GM10266 (cell line): Measurements from ENCODE around the gene NAA38.
A peak's percentile ranks its signal among the peaks of the same experiment; 100 is the strongest.

Experiments
- DNase-seq: peaks from one replicate; pipeline ENCODE4 v3.0.0; 2012; ENCODE audit errors: extremely low spot score
- CTCF ChIP-seq: IDR thresholded peaks from 2 replicates; pipeline ENCODE4 v1.5.1; 2012; ENCODE audit warnings: mild to moderate bottlenecking, low read depth; ENCODE audit not compliant: control insufficient read depth, insufficient read depth; ENCODE audit errors: missing control alignments

Gene NAA38

GRCh38 chr17:7854851-7855659 is 2.3 kb downstream of the NAA38 start, which contains the start of gene TMEM88:
Gene TMEM88, plus strand, starts transcription at chr17:7855066. Its CDS starts 9 bp downstream, at chr17:7855075.
- no peak for DNase-seq
- TF ChIP-seq CTCF = no peak

- no peak for DNase-seq
- TF ChIP-seq CTCF = no peak
Observed at GRCh38 chr17:7854078-7854777, 3.1 kb downstream of the NAA38 start.

- no peak for TF ChIP-seq CTCF
- no peak for DNase-seq
Observed at GRCh38 chr17:7853691-7854038, 3.7 kb downstream of the NAA38 start.

- no peak for DNase-seq
- TF ChIP-seq CTCF = no peak
Observed at GRCh38 chr17:7852919-7853690, 4.3 kb downstream of the NAA38 start.

- DNase-seq = no peak
- TF ChIP-seq CTCF = no peak
Observed at GRCh38 chr17:7852262-7852670, 5.1 kb downstream of the NAA38 start.

GRCh38 chr17:7851438-7852261 is 5.7 kb downstream of the NAA38 start:
- peak; percentile 95 for DNase-seq
- peak; percentile 96 for TF ChIP-seq CTCF
